Iris pigment epithelial cell (primary cell): ENCODE results near the gene GRK3.
A peak's percentile ranks its signal among the peaks of the same experiment; 100 is the strongest.

Experiments used
- DNase-seq: peaks from one replicate; pipeline ENCODE4 v3.0.0-alpha.2; 2011; ENCODE audit warnings: low read depth

The GRK3 gene

DNA sequence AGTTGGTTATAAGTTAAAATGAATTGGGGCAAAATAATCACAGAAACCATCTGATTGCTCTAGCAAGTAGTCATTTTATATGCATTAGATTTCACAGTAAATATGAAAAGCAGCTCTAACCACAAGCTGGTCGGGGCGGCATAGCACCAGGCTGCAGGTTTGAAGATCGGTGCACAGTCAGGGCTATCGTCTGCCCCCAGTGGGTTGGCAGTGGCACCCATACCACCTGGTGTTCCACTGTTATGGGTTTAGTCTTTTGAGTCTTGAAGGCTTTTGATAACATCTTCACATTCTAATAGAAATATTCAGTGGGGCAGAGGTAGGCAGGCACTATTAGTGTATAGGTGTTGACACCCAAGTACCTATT lies 62.1 kb downstream of the GRK3 start:
- DNase-seq: no peak

DNA sequence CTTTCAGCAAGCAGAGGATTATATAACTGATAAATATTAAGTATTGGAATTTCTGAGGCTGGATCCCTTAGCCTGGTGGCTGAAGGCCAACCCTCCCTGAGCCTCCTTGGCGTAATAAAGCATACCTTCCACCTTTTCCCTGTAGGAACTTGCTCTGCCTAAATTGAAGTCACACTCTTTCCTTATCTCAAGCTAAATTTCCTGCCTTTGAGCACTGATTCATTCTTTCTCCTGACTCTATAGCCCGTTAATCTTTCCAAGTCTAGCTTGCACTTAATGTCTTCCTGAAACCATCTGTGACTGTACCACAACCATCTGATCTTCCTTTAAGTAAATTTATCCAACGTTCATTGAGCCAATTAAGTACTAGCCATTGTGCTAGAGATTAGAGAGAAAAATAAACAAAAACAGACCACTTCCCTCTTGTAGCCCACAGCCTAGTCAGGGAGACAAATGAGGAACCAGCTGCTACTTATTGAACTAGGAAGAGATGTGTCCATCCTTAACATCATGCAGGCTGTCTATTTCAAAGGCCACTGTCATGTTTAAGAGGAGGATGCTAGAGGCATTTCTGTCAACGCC lies 62.9 kb downstream of the GRK3 start:
- DNase-seq: no peak

DNA sequence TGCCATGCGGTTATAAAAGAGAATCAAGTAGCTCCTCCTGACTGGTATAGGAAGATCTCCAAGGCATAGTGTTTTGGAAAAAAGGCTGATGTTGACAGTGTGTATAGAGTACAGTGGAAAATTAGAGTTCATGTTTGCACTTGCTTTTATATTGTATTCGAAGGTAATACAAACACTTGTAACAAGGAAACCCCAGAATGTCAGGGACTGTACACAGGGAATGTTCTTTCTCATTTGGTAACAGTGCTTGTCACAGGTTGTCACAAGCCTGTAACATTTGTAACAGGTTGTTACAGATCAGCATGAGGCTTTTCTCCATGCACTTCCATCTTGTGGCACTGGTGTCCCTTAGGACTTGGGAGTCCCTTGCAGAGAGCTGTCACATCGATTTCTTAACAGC lies 64.0 kb downstream of the GRK3 start:
- DNase-seq: no peak

DNA sequence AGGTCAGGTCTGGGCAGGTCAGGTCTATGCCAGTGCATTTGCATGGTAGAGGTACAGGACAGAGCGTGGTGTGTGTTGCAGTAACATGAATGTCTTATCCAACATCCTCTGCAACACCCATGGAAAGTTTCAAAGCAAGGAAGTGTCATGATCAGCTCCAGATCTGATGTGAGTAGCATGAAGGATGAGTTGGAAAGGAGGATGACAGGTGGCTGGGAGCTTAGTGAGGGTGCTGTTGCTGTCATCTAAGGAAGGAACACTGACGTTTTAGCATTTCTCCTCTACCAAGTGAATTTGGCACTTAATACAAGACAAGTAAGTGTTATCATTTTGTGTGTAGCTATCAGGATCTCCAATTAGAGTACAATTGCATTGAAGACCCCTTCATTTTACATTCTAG lies 65.1 kb downstream of the GRK3 start:
- DNase-seq: no peak

DNA sequence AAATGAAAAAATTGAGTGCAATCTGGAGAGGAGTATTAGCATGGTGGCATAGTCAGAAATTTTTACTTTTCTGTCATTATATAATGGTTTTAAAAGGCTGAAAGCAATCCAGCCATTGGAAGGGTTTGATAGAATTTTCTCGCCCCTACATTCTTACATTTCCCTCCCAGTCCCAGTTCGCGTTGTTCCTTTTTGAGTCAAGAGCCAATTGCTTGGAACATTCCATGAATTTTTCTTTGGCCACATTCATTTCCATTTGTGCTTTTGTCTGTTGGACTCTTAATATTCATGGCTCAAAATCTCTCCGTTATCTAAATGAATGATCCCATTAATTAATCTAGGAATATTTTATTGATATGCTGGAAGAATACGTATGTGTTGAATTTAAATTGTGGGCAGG lies 66.0 kb downstream of the GRK3 start:
- DNase-seq: peak; percentile 13

DNA sequence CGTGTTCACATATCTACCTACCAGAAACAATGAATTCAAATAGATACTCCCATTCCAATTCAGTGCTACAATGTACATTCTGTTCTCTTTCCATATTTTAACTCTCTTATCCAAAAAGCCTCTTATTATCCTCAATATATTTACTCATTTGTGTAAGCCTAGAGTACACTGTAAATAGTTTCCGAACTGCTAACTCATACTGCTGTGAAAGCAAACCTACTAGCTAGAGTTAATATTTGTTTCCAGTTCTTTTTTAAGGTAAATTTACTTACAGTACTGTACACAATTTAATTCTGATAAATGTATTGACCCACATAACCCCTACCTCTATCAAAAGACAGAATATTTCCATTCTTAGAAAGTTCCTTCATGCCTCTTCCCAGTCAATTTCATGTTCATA lies 71.8 kb downstream of the GRK3 start:
- no peak for DNase-seq

DNA sequence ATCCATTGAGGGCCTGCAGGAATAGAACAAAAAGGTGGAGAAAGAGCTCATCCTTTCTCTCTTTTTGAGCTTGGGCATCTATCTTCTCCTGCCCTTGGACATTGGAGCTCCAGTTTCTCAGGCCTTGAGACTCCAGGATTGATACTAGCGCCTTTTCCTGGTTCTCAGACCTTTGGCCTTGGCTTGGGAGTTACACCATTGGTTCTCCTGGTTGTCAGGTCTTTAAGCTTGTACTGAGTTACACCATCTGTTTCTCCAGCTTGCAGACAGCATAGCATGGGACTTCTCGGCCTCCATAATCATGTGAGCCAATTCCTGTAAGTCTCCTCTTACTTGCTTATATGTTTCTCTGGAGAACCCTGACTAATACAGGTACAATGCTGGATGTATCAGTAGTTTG lies 72.6 kb downstream of the GRK3 start:
- no peak for DNase-seq

DNA sequence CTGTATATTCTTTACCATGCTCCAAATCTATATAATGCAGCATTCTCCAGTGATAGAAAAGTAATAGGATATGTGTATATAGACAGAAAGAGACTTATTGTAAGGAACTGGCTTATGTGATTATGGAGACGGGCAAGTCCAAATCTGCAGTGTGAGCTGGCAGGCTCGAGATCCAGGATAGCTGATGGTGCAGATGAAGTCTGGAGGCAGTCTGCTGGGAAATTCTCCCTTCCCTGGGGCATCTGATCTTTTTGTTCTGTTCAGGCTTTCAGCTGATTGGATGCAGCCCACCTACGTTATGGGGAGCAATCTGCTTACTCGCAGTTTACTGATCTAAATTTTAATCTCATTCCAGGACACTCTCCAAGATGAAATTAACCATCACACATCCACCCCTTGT lies 73.2 kb downstream of the GRK3 start:
- DNase-seq: no peak

DNA sequence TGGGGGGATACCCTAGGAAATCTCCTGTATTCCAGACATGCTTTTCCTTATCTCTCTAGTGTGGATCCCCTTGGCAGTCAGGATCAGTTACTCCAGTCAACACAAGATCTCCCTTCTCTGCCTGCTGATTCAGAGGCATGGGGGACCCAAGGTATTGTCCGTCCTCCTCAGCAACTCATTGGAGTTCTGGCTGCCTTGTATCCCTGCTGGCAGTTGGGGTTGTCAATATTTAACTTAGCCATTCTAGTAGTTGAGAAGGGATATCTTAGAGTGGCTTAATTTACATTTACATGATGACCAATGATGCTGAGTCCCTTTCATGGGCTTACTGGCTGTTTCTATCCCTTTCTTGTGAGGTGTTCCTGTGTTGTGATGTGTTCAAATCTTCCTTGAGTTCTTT lies 74.2 kb downstream of the GRK3 start:
- DNase-seq: no peak

DNA sequence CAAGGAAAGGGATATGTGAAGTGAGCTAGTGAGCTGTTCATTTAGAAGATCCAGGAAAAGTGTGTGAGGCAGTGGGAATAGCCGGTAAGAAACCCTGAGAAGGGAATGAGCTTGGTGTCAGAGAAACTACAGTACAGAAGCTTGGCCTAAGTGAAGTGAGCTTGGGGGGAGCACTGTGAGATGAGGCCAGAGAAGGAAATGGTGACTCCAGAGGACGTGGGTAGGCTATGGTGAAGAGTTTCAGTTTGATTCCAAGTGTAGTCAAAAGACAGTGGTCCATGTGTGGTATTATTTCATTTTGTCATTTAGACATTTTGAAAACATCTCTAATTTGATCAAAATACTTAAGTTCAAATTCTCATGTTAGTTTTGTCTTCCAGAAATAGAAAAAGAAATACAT lies 77.2 kb downstream of the GRK3 start:
- no peak for DNase-seq

DNA sequence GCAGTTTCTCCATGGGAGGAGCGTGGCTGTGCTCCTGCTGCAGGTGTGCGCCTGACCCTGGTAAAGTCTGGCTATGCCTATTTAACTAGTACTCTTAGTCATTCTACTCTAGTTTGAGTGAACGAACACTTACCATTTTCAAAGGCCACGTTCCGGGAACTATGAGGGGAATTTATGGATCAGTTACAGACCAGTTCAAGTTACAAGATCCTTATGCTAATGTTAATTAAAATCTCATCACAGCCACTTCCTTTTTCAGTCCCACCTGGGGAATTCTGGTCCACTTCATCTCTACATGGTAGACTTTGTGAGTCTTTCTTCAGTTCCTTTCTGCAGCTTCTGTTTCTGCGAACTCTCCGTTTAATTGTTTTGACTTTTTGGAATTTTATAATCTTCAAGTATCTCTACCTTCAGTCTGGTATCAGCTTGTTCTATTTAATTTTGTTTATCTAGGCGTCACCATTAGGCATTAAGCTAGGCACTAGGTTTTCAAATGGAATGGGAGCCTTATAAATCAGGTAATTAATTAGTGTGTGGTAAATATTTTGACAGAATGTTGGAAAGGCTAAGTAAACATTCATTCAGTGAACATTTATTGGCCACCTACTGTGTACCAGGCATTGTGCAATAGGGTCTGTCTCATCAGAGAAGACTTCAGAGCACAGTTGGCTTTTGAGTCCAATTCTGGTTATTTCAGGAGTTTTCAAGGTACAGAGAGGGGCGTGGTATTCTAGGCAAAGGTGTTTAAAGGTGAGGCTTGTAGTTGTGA lies 78.9 kb downstream of the GRK3 start:
- DNase-seq: no peak

DNA sequence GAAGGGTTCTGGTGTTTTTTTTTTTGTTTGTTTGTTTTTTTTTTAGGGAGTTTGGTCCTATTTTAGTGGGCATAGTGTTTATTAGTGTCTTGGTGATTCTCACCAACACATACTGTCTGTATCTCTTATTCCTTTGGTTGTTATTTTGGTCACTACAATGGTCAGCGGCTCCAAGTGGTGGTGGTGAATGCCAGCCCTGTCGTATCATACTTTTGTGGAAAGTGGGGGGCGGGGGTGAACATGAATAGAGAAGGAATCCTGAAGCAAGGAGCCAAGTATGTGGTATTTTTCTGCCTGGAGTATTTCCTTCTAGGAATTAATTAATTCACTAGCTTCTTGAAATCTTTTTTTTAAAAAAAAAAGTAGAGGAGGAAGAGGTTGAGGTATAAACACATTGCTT lies 79.6 kb downstream of the GRK3 start:
- no peak for DNase-seq

DNA sequence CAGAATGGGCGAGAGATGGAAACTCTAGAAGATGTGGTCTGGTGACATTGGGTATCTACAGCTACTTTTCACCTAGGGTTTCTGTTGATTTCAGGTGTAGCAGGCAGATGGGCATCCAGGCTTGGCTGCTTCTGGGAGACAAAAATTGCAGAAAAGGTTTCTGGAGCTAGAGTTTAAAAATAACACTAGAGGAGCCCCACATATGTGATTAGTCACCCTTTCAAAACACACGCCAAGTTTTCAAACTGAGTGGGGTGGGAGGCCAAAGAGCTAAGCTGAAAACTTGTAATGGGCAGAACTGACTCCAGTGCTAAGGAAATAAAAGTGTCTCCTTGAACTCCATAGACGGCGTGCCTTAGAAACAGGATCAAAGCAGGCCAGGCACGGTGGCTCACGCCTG lies 80.8 kb downstream of the GRK3 start:
- peak; percentile 37 for DNase-seq

DNA sequence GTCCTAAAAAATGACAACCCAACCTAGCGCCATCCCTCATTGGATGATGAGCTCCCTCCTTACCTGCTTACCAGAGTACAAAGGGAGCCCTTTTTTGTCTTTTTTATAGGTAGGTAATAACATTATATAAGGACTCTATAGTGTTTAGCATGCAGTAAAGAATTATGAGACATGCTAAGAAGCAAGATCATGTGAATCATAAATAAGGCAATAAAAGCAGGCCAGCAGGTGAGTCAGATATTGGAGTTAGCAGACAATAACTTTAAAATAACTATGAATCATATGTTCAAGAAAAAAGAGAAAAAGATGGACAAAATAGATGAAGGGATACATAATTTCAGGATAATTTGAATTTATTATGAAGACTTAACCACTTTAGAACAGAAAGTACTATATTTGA lies 81.5 kb downstream of the GRK3 start:
- DNase-seq: no peak

DNA sequence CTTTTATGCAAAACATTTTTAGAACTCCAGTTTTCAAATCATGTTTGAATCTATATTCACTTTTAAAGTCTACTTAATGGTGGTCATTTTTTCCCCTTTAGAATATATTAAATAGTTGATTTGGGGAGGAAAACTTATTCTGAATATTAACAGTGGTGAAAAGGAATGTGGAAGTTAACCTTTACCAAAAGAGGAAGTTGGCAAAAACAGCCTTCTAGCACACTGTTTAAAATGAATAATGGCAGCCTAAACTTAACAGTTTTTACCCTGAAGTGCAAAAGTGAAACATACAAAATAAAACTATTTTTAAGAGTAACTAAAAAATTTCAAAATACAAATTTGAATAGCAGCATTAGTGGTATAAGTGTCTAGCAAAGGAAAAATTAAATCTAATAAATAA lies 86.4 kb downstream of the GRK3 start:
- no peak for DNase-seq

DNA sequence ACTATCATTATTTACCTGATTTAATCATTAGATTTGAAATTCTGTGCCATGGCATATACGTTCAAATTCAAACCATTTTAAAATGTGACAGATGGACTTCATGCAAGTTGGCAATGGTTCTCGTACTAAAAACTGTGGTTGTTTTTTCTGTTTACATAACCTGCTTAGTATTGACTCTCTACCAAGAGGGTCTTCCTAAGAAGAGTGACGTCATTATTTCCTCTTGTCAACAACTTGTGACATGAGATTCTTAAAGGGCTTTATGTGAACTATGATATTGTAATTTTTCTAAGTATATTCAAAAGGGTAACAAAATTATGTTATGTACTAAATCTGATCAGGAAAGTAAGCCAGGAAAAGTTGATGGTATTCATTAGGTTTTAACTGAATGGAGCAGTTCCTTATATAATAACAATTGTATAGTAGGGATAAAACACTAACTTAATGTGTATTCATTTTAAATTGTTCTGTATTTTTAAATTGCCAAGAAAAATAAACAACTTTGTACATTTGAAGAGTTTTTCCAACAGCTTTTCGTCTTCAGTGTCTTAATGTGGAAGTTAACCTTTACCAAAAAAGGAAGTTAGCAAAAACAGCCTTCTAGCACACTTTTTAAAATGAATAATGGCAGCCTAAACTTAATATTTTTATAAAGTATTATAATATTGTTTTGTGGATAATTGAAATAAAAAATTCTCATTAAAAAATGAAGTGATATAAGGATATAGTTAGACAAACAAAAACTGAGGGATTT lies 87.0 kb downstream of the GRK3 start:
- no peak for DNase-seq

DNA sequence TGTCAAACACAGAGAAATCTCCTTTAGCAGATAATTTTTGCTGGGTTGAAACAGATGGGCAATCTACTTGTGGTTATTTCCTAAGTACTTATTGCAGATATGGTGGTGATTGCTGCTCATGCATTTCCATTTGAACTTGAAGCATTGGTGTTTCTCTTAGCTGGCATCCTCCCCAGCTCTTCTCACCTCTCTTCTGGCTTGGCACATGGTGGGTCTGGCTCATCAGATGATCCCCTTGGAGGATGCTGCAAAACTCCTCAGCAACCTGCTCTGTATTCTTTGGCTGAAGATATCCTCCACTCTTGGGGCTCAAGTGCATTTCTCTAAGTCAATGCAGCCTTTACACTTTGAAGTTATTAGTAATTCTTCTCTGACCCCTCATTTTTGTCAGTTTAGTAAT lies 90.2 kb downstream of the GRK3 start:
- no peak for DNase-seq

DNA sequence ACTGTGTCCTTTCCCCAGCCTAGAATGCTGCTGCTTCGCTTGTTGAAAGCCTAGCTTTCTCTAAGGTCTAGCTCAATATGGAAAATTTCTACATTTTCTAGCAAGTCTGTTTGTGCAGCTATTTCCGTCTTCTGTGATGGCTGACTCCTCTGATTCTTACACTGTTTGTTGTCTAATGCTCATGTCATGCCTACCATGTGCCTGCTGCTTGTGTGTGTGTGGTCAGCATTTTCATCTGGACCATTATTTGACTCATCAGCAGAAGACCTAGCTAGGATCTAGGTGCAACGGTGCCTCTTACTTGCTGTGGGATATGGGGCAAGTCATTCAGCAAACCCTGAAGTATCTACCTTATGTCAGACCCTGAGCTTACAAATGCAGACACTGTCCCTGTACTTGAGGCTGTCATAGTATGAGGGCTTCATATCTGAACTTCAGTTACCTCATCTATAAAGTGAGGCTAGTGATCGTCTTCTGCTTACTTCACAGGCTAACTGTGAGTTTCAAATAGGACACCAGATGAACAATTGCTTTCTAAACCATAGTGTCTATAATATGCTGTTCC lies 91.0 kb downstream of the GRK3 start:
- DNase-seq: no peak

DNA sequence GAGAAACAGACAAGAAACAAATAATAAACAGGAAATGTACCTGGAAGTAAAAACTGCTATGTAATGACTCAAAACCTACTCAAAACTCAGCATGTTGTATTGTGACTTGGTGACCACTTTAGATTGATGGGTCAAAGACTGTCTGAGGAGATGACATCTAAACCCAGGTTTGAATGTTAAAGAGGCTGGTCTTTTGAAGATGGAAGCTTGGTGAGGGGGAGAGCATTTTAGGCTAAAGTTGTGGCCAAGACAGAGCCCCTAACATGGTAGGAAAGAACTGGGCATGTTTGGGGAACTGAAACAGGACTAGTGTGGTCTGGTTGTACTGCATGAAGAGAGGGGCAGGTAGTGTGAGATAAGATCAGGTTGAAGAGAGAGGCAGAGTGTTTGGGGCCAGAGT lies 92.2 kb downstream of the GRK3 start:
- no peak for DNase-seq

DNA sequence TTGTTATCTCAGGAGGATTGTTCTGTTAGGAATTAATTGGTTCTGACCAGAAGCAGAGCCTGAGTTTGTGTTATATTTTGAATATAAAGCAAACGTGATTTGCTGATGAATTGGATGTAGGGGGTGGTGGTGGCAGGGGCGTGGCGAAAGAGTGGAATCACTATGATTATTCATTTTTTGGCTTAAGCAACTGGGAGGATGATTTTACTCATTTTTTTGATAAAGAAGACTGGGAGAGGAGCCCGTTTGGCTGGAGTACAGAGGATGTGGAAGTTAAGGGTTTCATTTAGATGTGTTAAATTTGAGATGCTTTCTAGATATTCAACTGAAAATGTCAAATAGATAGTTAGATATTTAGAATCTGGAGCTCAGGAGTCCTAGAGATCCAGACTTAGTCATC lies 94.2 kb downstream of the GRK3 start:
- DNase-seq: no peak

DNA sequence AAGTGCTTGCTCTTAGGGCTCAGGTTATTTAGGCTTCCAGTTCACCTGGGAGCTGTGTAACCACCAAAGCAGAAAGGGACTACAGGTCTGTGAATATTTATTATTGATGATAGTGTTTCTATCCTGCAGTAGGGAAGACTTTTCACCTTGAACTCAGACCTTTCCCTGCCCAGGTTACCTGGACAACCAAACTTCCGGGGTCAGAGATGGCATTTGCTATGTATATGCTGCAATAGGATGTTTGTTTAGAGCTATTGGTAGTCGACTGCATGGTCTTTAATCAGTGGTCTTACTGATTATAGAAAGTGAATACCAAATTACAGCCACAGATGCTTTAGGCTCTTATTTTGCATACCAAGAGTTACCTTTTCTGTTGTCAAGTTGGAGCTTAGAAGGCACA lies 94.9 kb downstream of the GRK3 start:
- DNase-seq: no peak

DNA sequence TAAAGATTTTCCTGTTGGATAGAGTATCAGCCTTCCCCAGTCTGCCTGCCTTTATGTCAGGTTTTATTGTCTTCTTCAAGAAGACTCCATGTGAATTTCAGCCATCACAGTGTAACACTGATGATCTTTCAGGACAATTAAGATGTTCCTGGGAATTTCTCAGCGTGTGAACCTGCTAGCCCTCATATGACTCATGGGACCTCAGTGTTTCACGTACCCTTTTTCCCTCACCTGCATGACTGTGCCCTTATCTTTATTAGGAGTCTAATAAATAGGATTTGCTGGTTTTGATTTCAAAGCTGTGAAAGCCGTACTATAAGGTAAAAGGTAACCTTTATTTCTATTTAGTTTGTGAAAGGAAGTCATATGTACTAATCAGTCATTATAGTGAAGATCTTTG lies 95.9 kb downstream of the GRK3 start:
- DNase-seq: no peak

DNA sequence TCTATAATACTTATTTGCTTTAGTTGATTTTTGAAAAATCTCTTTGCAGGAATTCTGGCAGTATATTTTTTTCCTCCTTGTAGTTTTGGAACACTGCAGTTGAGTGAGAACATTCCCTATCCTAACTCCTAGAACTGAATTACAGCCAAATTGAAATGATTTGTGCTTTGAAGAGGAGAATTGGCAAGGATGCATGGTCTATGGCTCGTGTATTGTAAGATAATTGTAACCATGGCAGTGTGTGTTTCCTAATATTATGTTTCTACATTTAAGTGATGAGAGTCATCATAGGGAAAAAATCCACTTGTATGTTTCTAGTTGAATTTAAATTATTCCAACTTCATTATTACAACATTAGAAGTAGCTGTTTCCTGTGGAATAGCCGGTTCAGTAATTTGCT lies 96.6 kb downstream of the GRK3 start:
- DNase-seq: no peak
